GM21423 (cell line): Measurements from ENCODE around the gene PRRX2.
"Not testable (repeated sequence)": the region's sequence is repeated elsewhere in the genome, so short reads cannot be mapped to it uniquely, and the experiment has no call there.

Experiments
- ATAC-seq: cut with Tn5 transposase; IDR thresholded peaks from one replicate; pipeline ENCODE4 v1.9.1; 2021; ENCODE audit warnings: mild to moderate bottlenecking, moderate library complexity; ENCODE audit not compliant: unreplicated experiment

Gene PRRX2

GRCh38 chr9:129635099-129636065 lies 30.1 kb upstream of the PRRX2 start:
- no peak for ATAC-seq

GRCh38 chr9:129636343-129636742 lies 29.1 kb upstream of the PRRX2 start:
- not testable (repeated sequence) for ATAC-seq

GRCh38 chr9:129637102-129637501 lies 28.3 kb upstream of the PRRX2 start:
- ATAC-seq, result no peak

- ATAC-seq, result no peak
These were observed 27.6 kb upstream of the PRRX2 start for GRCh38 chr9:129637673-129638439.

GRCh38 chr9:129639034-129639630 lies 26.3 kb upstream of the PRRX2 start:
- no peak for ATAC-seq

- ATAC-seq, result no peak
These were observed 25.7 kb upstream of the PRRX2 start for GRCh38 chr9:129639756-129640085.

GRCh38 chr9:129640086-129640870 lies 25.2 kb upstream of the PRRX2 start:
- ATAC-seq, result no peak

GRCh38 chr9:129640871-129641749 lies 24.3 kb upstream of the PRRX2 start:
- no peak for ATAC-seq

- peak; percentile 93 for ATAC-seq
These were observed 23.5 kb upstream of the PRRX2 start, which contains the start of gene ASB6 for GRCh38 chr9:129641750-129642585. ASB6 (minus strand) TSS chr9:129642151; CDS start chr9:129641999, 152 bp downstream.

GRCh38 chr9:129643706-129644105 lies 21.7 kb upstream of the PRRX2 start:
- ATAC-seq, result no peak

- no peak for ATAC-seq
These were observed 21.1 kb upstream of the PRRX2 start for GRCh38 chr9:129644365-129644764.

GRCh38 chr9:129644902-129645301 lies 20.5 kb upstream of the PRRX2 start:
- no peak for ATAC-seq

GRCh38 chr9:129646252-129646651 lies 19.2 kb upstream of the PRRX2 start:
- no peak for ATAC-seq

GRCh38 chr9:129646654-129647053 lies 18.8 kb upstream of the PRRX2 start:
- ATAC-seq, result no peak

GRCh38 chr9:129647635-129648034 lies 17.8 kb upstream of the PRRX2 start:
- ATAC-seq, result no peak

- ATAC-seq, result no peak
These were observed 17.2 kb upstream of the PRRX2 start for GRCh38 chr9:129648092-129648763.

- ATAC-seq, result no peak
These were observed 16.7 kb upstream of the PRRX2 start for GRCh38 chr9:129648764-129649115.
